GM23338 (cell line): Measurements from ENCODE around the gene NDOR1. TPM values are rescaled to one million over a fixed set of nuclear protein-coding genes. Genes with fewer than 3 reads are reported as not detected.

Experiments used
- ATAC-seq: fragments of 200-7000 bp; cut with Tn5 transposase; 3 replicates; pipeline ENCODE4 v1.9.1; 2020
- DNase-seq: peaks from one replicate; pipeline ENCODE4 v3.0.0-alpha.2; 2015; ENCODE audit warnings: low spot score
- H2AFZ ChIP-seq: fragments of 200-600 bp; sonication (generic); 2 replicates; pipeline ENCODE4 v1.8.0; 2016; ENCODE audit warnings: antibody characterized with exemption, mild to moderate bottlenecking, moderate library complexity
- H3F3A ChIP-seq: fragments of 200-600 bp; sonication (generic); replicated peaks from 2 replicates; pipeline ENCODE4 v1.8.0; 2017; ENCODE audit warnings: antibody characterized with exemption, mixed run types, low read depth
- H3K27ac ChIP-seq: fragments of 200-600 bp; sonication (generic); 2 replicates; pipeline ENCODE4 v1.6.1; 2016; ENCODE audit warnings: low read depth
- H3K27me3 ChIP-seq: fragments of 200-600 bp; sonication (generic); 2 replicates; pipeline ENCODE4 v1.8.0; 2016; ENCODE audit warnings: mild to moderate bottlenecking, mixed run types, moderate library complexity; ENCODE audit not compliant: insufficient read depth
- H3K36me3 ChIP-seq: fragments of 200-600 bp; sonication (generic); 2 replicates; pipeline ENCODE4 v1.8.0; 2016; ENCODE audit warnings: mild to moderate bottlenecking; ENCODE audit not compliant: insufficient read depth
- H3K4me1 ChIP-seq: fragments of 200-600 bp; sonication (generic); 2 replicates; pipeline ENCODE4 v1.8.0; 2016; ENCODE audit warnings: mild to moderate bottlenecking, moderate library complexity; ENCODE audit not compliant: insufficient read depth
- H3K4me2 ChIP-seq: fragments of 200-600 bp; sonication (generic); 2 replicates; pipeline ENCODE4 v1.7.1; 2017; ENCODE audit warnings: mixed run types
- H3K4me3 ChIP-seq: fragments of 200-600 bp; sonication (generic); 2 replicates; pipeline ENCODE4 v1.6.1; 2016; ENCODE audit warnings: mixed run types
- H3K79me2 ChIP-seq: fragments of 200-600 bp; sonication (generic); replicated peaks from 2 replicates; pipeline ENCODE4 v1.8.0; 2017; ENCODE audit warnings: mild to moderate bottlenecking; ENCODE audit not compliant: insufficient read depth
- H3K9me2 ChIP-seq: fragments of 200-600 bp; sonication (generic); 2 replicates; pipeline ENCODE4 v1.8.0; 2017; ENCODE audit not compliant: insufficient read depth
- H4K20me1 ChIP-seq: fragments of 200-600 bp; sonication (generic); replicated peaks from 2 replicates; pipeline ENCODE4 v1.8.0; 2017; ENCODE audit warnings: mild to moderate bottlenecking; ENCODE audit not compliant: insufficient read depth
- H3K27ac Mint-ChIP-seq: 2 replicates; pipeline ENCODE4 v1.8.0; 2020; ENCODE audit warnings: inconsistent platforms, mild to moderate bottlenecking, moderate library complexity, mixed read lengths
- H3K27me3 Mint-ChIP-seq: 3 replicates; pipeline ENCODE4 v1.8.0; 2022; ENCODE audit warnings: low read depth, mild to moderate bottlenecking, moderate library complexity, mixed read lengths, inconsistent platforms; ENCODE audit not compliant: insufficient read depth, poor library complexity
- H3K36me3 Mint-ChIP-seq: 3 replicates; pipeline ENCODE4 v1.8.0; 2021; ENCODE audit warnings: low read depth, mild to moderate bottlenecking, inconsistent platforms, moderate library complexity, mixed read lengths
- H3K4me1 Mint-ChIP-seq: 3 replicates; pipeline ENCODE4 v1.8.0; 2020; ENCODE audit warnings: mild to moderate bottlenecking, inconsistent platforms, mixed read lengths
- H3K4me3 Mint-ChIP-seq: 3 replicates; pipeline ENCODE4 v1.8.0; 2021; ENCODE audit warnings: moderate library complexity, mild to moderate bottlenecking, inconsistent platforms, mixed read lengths
- H3K9me3 Mint-ChIP-seq: 3 replicates; pipeline ENCODE4 v1.8.0; 2020; ENCODE audit warnings: moderate library complexity, mild to moderate bottlenecking, inconsistent platforms, mixed read lengths
- CREB1 ChIP-seq: fragments of 250-450 bp; sonication (Bioruptor Pico); IDR thresholded peaks from 2 replicates; pipeline ENCODE4 v1.5.0; 2020; ENCODE audit warnings: low read depth, mild to moderate bottlenecking, moderate library complexity
- NANOG ChIP-seq: IDR thresholded peaks from 2 replicates; pipeline ENCODE4 v1.6.1; 2016; ENCODE audit warnings: antibody characterized with exemption, borderline replicate concordance
- POLR2AphosphoS5 ChIP-seq: IDR thresholded peaks from 2 replicates; pipeline ENCODE4 v1.6.1; 2016; ENCODE audit warnings: antibody characterized with exemption, low read depth
- ZNF331 ChIP-seq: fragments of 250-450 bp; sonication (Bioruptor Pico); IDR thresholded peaks from 2 replicates; pipeline ENCODE4 v1.5.0; 2020; ENCODE audit warnings: low read depth, mild to moderate bottlenecking, moderate library complexity
- polyA plus RNA-seq: library from polyadenylated mRNA; unstranded; fragments of >200 nt; fragmentation: Nextera tagmentation; extraction: Ambion mirVana; gene quantifications from 2 replicates; pipeline ENCODE4 v1.2.1, GENCODE V29; 2016
- total RNA-seq: library from RNA; depleted of rRNA; stranded (reverse); fragments of >200 nt; shearing (Covaris generic); gene quantifications from 2 replicates; pipeline ENCODE4 v1.2.3, GENCODE V29; 2014
- TF ChIP-seq, protein P1 (sequence below), 2 experiments: fragments of 200-600 bp in 1 of 2; sonication (generic) in 1 of 2; conservative IDR thresholded peaks; 2 replicates each; pipeline versions ENCODE4 v1.5.1 to v1.6.1; 2016 to 2017; ENCODE audit warnings: antibody characterized with exemption in 2 of 2, low read depth in 2 of 2, mild to moderate bottlenecking in 2 of 2, moderate library complexity in 1 of 2
- TF ChIP-seq, protein P2 (sequence below): IDR thresholded peaks from 2 replicates; pipeline ENCODE4 v1.6.1; 2016; ENCODE audit warnings: antibody characterized with exemption

Gene NDOR1
- total and polyA plus RNA-seq, 2 experiments from 2014 or later: 19.4 to 38.1 TPM

GRCh38 chr9:137240318-137240840 lies 34.9 kb downstream of the NDOR1 start:
- peaks cover 29% of the 10 kb centered on the region for H3K79me2 ChIP-seq
- Mint-ChIP-seq H3K36me3 (peaks cover 31% of the 10 kb centered on the region), H3K9me3 (no peaks in the 10 kb centered on the region), H3K27me3 (peaks cover 25% of the 10 kb centered on the region), H3K4me1 (peaks cover 37% of the 10 kb centered on the region), H3K27ac (no peak overlapping the region), H3K4me3 (peak overlapping the region; percentile 81; the same call in 2 of the 3 replicates)
- peak overlapping the region; percentile 99 for H3K4me2 ChIP-seq
- no peaks in the 10 kb centered on the region for H3K36me3 ChIP-seq
- no peak for DNase-seq
- peak; percentile 7 for ATAC-seq
- 0 out of 2 replicates have a peak overlapping the region, but pooled peaks have one; percentile 66 for H3K27ac ChIP-seq
- H2AFZ ChIP-seq: peak overlapping the region; percentile 47
- peak overlapping the region; percentile 87 for H3K4me3 ChIP-seq
- no peak for TF ChIP-seq ZNF331
- TF ChIP-seq, protein P1, sequence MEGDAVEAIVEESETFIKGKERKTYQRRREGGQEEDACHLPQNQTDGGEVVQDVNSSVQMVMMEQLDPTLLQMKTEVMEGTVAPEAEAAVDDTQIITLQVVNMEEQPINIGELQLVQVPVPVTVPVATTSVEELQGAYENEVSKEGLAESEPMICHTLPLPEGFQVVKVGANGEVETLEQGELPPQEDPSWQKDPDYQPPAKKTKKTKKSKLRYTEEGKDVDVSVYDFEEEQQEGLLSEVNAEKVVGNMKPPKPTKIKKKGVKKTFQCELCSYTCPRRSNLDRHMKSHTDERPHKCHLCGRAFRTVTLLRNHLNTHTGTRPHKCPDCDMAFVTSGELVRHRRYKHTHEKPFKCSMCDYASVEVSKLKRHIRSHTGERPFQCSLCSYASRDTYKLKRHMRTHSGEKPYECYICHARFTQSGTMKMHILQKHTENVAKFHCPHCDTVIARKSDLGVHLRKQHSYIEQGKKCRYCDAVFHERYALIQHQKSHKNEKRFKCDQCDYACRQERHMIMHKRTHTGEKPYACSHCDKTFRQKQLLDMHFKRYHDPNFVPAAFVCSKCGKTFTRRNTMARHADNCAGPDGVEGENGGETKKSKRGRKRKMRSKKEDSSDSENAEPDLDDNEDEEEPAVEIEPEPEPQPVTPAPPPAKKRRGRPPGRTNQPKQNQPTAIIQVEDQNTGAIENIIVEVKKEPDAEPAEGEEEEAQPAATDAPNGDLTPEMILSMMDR (conservative IDR thresholded peaks at IDR 0.05; ENCODE audit: low read depth in 2 of 2): peak in 1 of 2 experiments; percentile 16; a peak in 1 of 4 replicates
- peaks cover 27% of the 10 kb centered on the region; the same call in 1 of the 2 replicates for H3K4me1 ChIP-seq
- H3K9me2 ChIP-seq: no peaks in the 10 kb centered on the region
- H3F3A ChIP-seq: 0 out of 2 replicates have a peak, but pooled peaks cover 29% of the 10 kb centered on the region
- H4K20me1 ChIP-seq: peaks cover 16% of the 10 kb centered on the region
- H3K27me3 ChIP-seq: no peaks in the 10 kb centered on the region

- Mint-ChIP-seq H3K27me3 (peaks cover 28% of the 10 kb centered on the region), H3K4me1 (peaks cover 39% of the 10 kb centered on the region), H3K36me3 (peaks cover 31% of the 10 kb centered on the region), H3K4me3 (peak within 1 kb of the TSS; percentile 86), H3K9me3 (no peaks in the 10 kb centered on the region), H3K27ac (peak within 1 kb of the TSS; percentile 89)
- no peaks in the 10 kb centered on the region for H3K9me2 ChIP-seq
- H3K27ac ChIP-seq: peak within 1 kb of the TSS; percentile 66; the same call in 1 of the 2 replicates
- peak within 1 kb of the TSS; percentile 99 for H3K4me2 ChIP-seq
- peak within 1 kb of the TSS; percentile 47 for H2AFZ ChIP-seq
- H3K27me3 ChIP-seq: no peaks in the 10 kb centered on the region
- peaks cover 16% of the 10 kb centered on the region for H4K20me1 ChIP-seq
- H3F3A ChIP-seq: 0 out of 2 replicates have a peak, but pooled peaks cover 29% of the 10 kb centered on the region
- ATAC-seq (peak; percentile 68), DNase-seq (peak; percentile 99)
- TF ChIP-seq NANOG (no peak), POLR2AphosphoS5 (peak; percentile 100), CREB1 (peak; percentile 9; the same call in 1 of the 2 replicates)
- TF ChIP-seq, protein P2, sequence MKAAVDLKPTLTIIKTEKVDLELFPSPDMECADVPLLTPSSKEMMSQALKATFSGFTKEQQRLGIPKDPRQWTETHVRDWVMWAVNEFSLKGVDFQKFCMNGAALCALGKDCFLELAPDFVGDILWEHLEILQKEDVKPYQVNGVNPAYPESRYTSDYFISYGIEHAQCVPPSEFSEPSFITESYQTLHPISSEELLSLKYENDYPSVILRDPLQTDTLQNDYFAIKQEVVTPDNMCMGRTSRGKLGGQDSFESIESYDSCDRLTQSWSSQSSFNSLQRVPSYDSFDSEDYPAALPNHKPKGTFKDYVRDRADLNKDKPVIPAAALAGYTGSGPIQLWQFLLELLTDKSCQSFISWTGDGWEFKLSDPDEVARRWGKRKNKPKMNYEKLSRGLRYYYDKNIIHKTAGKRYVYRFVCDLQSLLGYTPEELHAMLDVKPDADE: peak; percentile 44; the same call in 1 of the 2 replicates
- TF ChIP-seq, protein P1 (conservative IDR thresholded peaks at IDR 0.05; ENCODE audit: low read depth in 2 of 2): no peak
- H3K4me1 ChIP-seq: peaks cover 27% of the 10 kb centered on the region; the same call in 1 of the 2 replicates
- H3K79me2 ChIP-seq: peaks cover 29% of the 10 kb centered on the region
- no peaks in the 10 kb centered on the region for H3K36me3 ChIP-seq
- peak within 1 kb of the TSS; percentile 89 for H3K4me3 ChIP-seq
Observed at GRCh38 chr9:137240841-137241489, 35.5 kb downstream of the NDOR1 start, which contains the start of gene TUBB4B. Gene TUBB4B (plus strand): TSS chr9:137241287. CDS start chr9:137241361, 74 bp downstream.
